ENCODE data around the gene ZNF277. TPM values are rescaled to one million over a fixed set of nuclear protein-coding genes. Genes with fewer than 3 reads are reported as not detected.

The ZNF277 gene
- total RNA-seq, 1 donor from 2014 or later = 19.0 TPM

GRCh38 chr7:112356596-112356995 is 150.1 kb downstream of the ZNF277 start:
- DNase-seq (ENCODE audit: low read depth) = no peak
- no peak overlapping the region for H3K4me3 ChIP-seq (ENCODE audit: low read depth, low read length)
- TF ChIP-seq, protein P1, sequence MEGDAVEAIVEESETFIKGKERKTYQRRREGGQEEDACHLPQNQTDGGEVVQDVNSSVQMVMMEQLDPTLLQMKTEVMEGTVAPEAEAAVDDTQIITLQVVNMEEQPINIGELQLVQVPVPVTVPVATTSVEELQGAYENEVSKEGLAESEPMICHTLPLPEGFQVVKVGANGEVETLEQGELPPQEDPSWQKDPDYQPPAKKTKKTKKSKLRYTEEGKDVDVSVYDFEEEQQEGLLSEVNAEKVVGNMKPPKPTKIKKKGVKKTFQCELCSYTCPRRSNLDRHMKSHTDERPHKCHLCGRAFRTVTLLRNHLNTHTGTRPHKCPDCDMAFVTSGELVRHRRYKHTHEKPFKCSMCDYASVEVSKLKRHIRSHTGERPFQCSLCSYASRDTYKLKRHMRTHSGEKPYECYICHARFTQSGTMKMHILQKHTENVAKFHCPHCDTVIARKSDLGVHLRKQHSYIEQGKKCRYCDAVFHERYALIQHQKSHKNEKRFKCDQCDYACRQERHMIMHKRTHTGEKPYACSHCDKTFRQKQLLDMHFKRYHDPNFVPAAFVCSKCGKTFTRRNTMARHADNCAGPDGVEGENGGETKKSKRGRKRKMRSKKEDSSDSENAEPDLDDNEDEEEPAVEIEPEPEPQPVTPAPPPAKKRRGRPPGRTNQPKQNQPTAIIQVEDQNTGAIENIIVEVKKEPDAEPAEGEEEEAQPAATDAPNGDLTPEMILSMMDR (conservative IDR thresholded peaks at IDR 0.05; ENCODE audit: low read depth, low read length) = no peak

DNA sequence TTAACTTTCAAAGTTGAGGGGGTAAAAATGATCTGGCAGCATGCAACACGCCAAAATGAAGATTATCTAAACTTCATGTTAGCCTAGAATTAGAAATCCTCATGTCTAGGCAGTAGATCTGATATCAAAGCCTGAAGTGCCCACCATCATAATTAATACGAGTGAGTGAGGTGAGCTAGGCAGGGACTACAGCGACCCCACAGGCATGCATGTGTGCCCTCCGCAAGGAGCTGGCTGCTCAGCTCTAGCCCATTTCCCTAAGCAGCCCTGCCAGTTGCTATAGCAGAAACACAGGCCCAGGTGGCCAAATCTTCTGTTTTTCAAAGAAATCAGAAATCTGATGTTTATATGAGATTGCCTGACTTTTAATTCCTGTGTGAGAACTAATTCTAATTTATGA is 150.6 kb downstream of the ZNF277 start:
- DNase-seq (ENCODE audit: low read depth) = no peak
- TF ChIP-seq, protein P1 (conservative IDR thresholded peaks at IDR 0.05; ENCODE audit: low read depth, low read length) = no peak
- no peak overlapping the region for H3K4me3 ChIP-seq (ENCODE audit: low read depth, low read length)

GRCh38 chr7:112358513-112358912 is 152.0 kb downstream of the ZNF277 start:
- no peak for DNase-seq (ENCODE audit: low read depth)
- no peak overlapping the region for H3K4me3 ChIP-seq (ENCODE audit: low read depth, low read length)
- TF ChIP-seq, protein P1 (conservative IDR thresholded peaks at IDR 0.05; ENCODE audit: low read depth, low read length) = no peak

GRCh38 chr7:112359086-112359485 is 152.6 kb downstream of the ZNF277 start:
- TF ChIP-seq, protein P1 (conservative IDR thresholded peaks at IDR 0.05; ENCODE audit: low read depth, low read length) = no peak
- DNase-seq (ENCODE audit: low read depth) = no peak
- no peak overlapping the region for H3K4me3 ChIP-seq (ENCODE audit: low read depth, low read length)

DNA sequence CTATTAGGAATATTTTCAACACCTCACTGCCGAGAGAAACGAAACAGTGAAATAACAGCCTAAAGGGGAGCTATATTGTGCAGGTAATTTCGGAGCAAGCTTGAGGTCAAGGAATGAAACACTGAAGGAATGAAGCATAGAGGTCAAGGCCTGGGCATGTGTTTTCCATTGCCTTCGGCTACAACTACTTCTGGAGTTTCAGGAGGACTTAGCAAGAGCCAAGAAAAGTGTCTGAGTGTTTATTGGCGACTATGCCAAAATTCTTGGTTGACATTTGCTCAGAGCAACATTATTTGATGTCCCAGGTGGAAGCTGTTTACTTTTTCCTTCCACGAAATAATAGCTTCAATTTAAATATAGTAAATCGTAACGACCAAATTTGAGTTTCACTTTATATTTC is 154.2 kb downstream of the ZNF277 start:
- H3K4me3 ChIP-seq (ENCODE audit: low read depth, low read length) = no peak overlapping the region
- no peak for DNase-seq (ENCODE audit: low read depth)
- TF ChIP-seq, protein P1 (conservative IDR thresholded peaks at IDR 0.05; ENCODE audit: low read depth, low read length) = no peak

- TF ChIP-seq, protein P1 (conservative IDR thresholded peaks at IDR 0.05; ENCODE audit: low read depth, low read length) = no peak
- no peak overlapping the region for H3K4me3 ChIP-seq (ENCODE audit: low read depth, low read length)
- DNase-seq (ENCODE audit: low read depth) = no peak
These were observed 154.7 kb downstream of the ZNF277 start for GRCh38 chr7:112361154-112361553.

- no peak overlapping the region for H3K4me3 ChIP-seq (ENCODE audit: low read depth, low read length)
- DNase-seq (ENCODE audit: low read depth) = no peak
- TF ChIP-seq, protein P1 (conservative IDR thresholded peaks at IDR 0.05; ENCODE audit: low read depth, low read length) = no peak
These were observed 155.7 kb downstream of the ZNF277 start for GRCh38 chr7:112362053-112362650.
